ENCODE results near the gene TICRR.

The TICRR gene

GRCh38 chr15:89614164-89614563 is 38.9 kb downstream of the TICRR start:
- no peak overlapping the region for H3K4me3 ChIP-seq (replicated peaks in 1 of 2; ENCODE audit: low read depth in 2 of 2, low read length in 2 of 2)
- TF ChIP-seq CTCF (IDR thresholded peaks at IDR 0.05; ENCODE audit: low read depth, low read length), result no peak
- DNase-seq (ENCODE audit: low read depth in 2 of 2), result peak; percentile 39 to 48

- TF ChIP-seq CTCF (IDR thresholded peaks at IDR 0.05; ENCODE audit: low read depth, low read length), result no peak
- no peak for DNase-seq (ENCODE audit: low read depth in 2 of 2)
- no peak overlapping the region for H3K4me3 ChIP-seq (replicated peaks in 1 of 2; ENCODE audit: low read depth in 2 of 2, low read length in 2 of 2)
Measured at GRCh38 chr15:89615135-89615534, 39.9 kb downstream of the TICRR start.

GRCh38 chr15:89616228-89616627 is 41.0 kb downstream of the TICRR start:
- H3K4me3 ChIP-seq (replicated peaks in 1 of 2; ENCODE audit: low read depth in 2 of 2, low read length in 2 of 2), result no peak overlapping the region
- TF ChIP-seq CTCF (IDR thresholded peaks at IDR 0.05; ENCODE audit: low read depth, low read length), result no peak

GRCh38 chr15:89621547-89621946 is 46.3 kb downstream of the TICRR start:
- DNase-seq (ENCODE audit: low read depth in 2 of 2), result no peak
- no peak overlapping the region for H3K4me3 ChIP-seq (replicated peaks in 1 of 2; ENCODE audit: low read depth in 2 of 2, low read length in 2 of 2)
- TF ChIP-seq CTCF (IDR thresholded peaks at IDR 0.05; ENCODE audit: low read depth, low read length), result no peak

More at GRCh38 chr15:89616228-89616627, 41.0 kb downstream of the TICRR start:
- DNase-seq (ENCODE audit: low read depth in 2 of 2), result no peak

GRCh38 chr15:89623165-89623564 is 47.9 kb downstream of the TICRR start:
- H3K4me3 ChIP-seq (replicated peaks in 1 of 2; ENCODE audit: low read depth in 2 of 2, low read length in 2 of 2), result no peak overlapping the region
- no peak for TF ChIP-seq CTCF (IDR thresholded peaks at IDR 0.05; ENCODE audit: low read depth, low read length)
- no peak for DNase-seq (ENCODE audit: low read depth in 2 of 2)

GRCh38 chr15:89625716-89626115 is 50.4 kb downstream of the TICRR start:
- DNase-seq (ENCODE audit: low read depth in 2 of 2), result no peak
- no peak for TF ChIP-seq CTCF (IDR thresholded peaks at IDR 0.05; ENCODE audit: low read depth, low read length)
- H3K4me3 ChIP-seq (replicated peaks in 1 of 2; ENCODE audit: low read depth in 2 of 2, low read length in 2 of 2), result no peak overlapping the region

- no peak overlapping the region for H3K4me3 ChIP-seq (replicated peaks in 1 of 2; ENCODE audit: low read depth in 2 of 2, low read length in 2 of 2)
- no peak for TF ChIP-seq CTCF (IDR thresholded peaks at IDR 0.05; ENCODE audit: low read depth, low read length)
- no peak for DNase-seq (ENCODE audit: low read depth in 2 of 2)
Measured at GRCh38 chr15:89627256-89627970, 52.1 kb downstream of the TICRR start.
